Endothelial cell of umbilical vein (primary cell): Measurements from ENCODE around the gene EDARADD.

Experiments
- EZH2 ChIP-seq: IDR thresholded peaks from 2 replicates; pipeline ENCODE4 v1.6.1; 2012; ENCODE audit warnings: borderline replicate concordance, low read depth, mild to moderate bottlenecking, moderate library complexity, low read length, inconsistent platforms; ENCODE audit not compliant: severe bottlenecking
- GATA2 ChIP-seq: IDR thresholded peaks from 2 replicates; pipeline ENCODE4 v1.7.0; 2011; ENCODE audit warnings: low read depth, mild to moderate bottlenecking, moderate library complexity, mixed read lengths, low read length; ENCODE audit not compliant: insufficient read length, insufficient read depth
- MYC ChIP-seq: IDR thresholded peaks from one replicate; pipeline ENCODE4 v1.6.1; 2011; ENCODE audit warnings: mild to moderate bottlenecking, low read depth, low read length
- POLR2A ChIP-seq: IDR thresholded peaks from 2 replicates; pipeline ENCODE4 v1.6.1; 2012; ENCODE audit warnings: low read depth, mild to moderate bottlenecking, control low read depth, low read length
- POLR2AphosphoS5 ChIP-seq: IDR thresholded peaks from 2 replicates; pipeline ENCODE4 v1.6.1; 2012; ENCODE audit warnings: low read depth, mild to moderate bottlenecking, control low read depth, low read length, moderate library complexity; ENCODE audit not compliant: insufficient read depth
- TF ChIP-seq, protein P1 (sequence below), 2 donors: IDR thresholded peaks; 1 replicate in 1 of 2; 2 replicates in 1 of 2; pipeline ENCODE4 v1.5.1; 2011; ENCODE audit warnings: low read length in 2 of 2, mild to moderate bottlenecking in 2 of 2, moderate library complexity in 2 of 2, control low read depth in 1 of 2, inconsistent platforms in 1 of 2, low read depth in 1 of 2; ENCODE audit not compliant: insufficient read depth in 1 of 2; ENCODE audit errors: extremely low read depth in 1 of 2
- TF ChIP-seq, protein P2 (sequence below): IDR thresholded peaks from 2 replicates; pipeline ENCODE4 v1.6.1; 2011; ENCODE audit not compliant: insufficient read depth, insufficient read length

DNA sequence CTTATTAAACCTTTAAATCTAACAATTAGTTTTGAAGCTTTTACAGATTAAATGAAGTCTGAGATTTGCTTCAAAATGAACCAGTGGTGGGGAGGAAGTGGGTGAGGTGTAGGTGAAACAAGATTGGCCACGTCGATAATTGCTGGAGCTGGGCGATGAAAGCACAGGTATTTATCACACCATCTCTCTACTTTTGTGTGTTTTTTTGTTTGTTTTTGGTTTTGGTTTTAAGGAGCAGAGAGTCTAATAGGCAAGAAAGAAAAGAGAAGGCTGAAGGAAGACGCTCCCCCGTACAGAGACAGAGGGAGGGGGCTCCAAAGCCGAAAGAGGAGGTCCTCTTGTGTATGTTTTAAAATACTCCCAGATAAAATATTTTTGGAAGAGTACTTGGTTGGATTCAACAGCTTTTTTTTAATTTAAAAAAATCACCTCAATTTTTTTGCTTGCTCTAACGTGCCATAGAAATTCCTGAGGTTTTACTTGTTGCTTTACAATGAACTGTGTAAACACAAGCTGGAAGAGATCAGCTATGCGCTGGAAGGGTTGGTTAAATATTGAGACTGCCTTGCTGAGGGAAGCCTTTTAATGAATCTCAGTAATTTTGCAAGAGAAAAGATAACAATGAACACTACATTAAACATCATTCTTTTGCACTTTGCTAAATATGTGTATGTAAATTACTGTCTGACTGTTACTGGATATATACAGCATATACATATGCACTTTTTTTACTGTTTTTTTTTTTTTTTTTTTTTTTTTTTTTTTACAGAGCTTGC is 123.0 kb downstream of the EDARADD start:
- TF ChIP-seq, protein P1, sequence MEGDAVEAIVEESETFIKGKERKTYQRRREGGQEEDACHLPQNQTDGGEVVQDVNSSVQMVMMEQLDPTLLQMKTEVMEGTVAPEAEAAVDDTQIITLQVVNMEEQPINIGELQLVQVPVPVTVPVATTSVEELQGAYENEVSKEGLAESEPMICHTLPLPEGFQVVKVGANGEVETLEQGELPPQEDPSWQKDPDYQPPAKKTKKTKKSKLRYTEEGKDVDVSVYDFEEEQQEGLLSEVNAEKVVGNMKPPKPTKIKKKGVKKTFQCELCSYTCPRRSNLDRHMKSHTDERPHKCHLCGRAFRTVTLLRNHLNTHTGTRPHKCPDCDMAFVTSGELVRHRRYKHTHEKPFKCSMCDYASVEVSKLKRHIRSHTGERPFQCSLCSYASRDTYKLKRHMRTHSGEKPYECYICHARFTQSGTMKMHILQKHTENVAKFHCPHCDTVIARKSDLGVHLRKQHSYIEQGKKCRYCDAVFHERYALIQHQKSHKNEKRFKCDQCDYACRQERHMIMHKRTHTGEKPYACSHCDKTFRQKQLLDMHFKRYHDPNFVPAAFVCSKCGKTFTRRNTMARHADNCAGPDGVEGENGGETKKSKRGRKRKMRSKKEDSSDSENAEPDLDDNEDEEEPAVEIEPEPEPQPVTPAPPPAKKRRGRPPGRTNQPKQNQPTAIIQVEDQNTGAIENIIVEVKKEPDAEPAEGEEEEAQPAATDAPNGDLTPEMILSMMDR (IDR thresholded peaks at IDR 0.05; ENCODE audit: extremely low read depth in 1 of 2, insufficient read depth in 1 of 2, low read depth in 1 of 2, low read length in 2 of 2), result no peak
- no peak for TF ChIP-seq POLR2A
- no peak for TF ChIP-seq POLR2AphosphoS5
- TF ChIP-seq, protein P2, sequence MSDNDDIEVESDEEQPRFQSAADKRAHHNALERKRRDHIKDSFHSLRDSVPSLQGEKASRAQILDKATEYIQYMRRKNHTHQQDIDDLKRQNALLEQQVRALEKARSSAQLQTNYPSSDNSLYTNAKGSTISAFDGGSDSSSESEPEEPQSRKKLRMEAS, result no peak
- TF ChIP-seq GATA2, result no peak
- TF ChIP-seq EZH2, result no peak
- TF ChIP-seq MYC, result no peak
